ENCODE data around the gene SEC31A. TPM values are rescaled to one million over a fixed set of nuclear protein-coding genes. Genes with fewer than 3 reads are reported as not detected.

SEC31A gene
- total RNA-seq, 1 experiment from 2014 or later, result 137 TPM

- TF ChIP-seq, protein P1, sequence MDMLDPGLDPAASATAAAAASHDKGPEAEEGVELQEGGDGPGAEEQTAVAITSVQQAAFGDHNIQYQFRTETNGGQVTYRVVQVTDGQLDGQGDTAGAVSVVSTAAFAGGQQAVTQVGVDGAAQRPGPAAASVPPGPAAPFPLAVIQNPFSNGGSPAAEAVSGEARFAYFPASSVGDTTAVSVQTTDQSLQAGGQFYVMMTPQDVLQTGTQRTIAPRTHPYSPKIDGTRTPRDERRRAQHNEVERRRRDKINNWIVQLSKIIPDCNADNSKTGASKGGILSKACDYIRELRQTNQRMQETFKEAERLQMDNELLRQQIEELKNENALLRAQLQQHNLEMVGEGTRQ (CRISPR knock-in tag; IDR thresholded peaks at IDR 0.05), result no peak; the same call in 1 of the 2 replicates
- TF ChIP-seq SP1 (CRISPR knock-in tag; conservative IDR thresholded peaks at IDR 0.05), result peak; percentile 99
- no peak for TF ChIP-seq ZNF263 (CRISPR knock-in tag; IDR thresholded peaks at IDR 0.05; ENCODE audit: low read depth)
- no peak for TF ChIP-seq TEAD4 (CRISPR knock-in tag; IDR thresholded peaks at IDR 0.05)
- peak; percentile 93 for TF ChIP-seq ZNF121 (CRISPR knock-in tag; IDR thresholded peaks at IDR 0.05)
- TF ChIP-seq CDX4 (CRISPR knock-in tag; IDR thresholded peaks at IDR 0.05; ENCODE audit: borderline replicate concordance), result no peak
- TF ChIP-seq, protein P2, sequence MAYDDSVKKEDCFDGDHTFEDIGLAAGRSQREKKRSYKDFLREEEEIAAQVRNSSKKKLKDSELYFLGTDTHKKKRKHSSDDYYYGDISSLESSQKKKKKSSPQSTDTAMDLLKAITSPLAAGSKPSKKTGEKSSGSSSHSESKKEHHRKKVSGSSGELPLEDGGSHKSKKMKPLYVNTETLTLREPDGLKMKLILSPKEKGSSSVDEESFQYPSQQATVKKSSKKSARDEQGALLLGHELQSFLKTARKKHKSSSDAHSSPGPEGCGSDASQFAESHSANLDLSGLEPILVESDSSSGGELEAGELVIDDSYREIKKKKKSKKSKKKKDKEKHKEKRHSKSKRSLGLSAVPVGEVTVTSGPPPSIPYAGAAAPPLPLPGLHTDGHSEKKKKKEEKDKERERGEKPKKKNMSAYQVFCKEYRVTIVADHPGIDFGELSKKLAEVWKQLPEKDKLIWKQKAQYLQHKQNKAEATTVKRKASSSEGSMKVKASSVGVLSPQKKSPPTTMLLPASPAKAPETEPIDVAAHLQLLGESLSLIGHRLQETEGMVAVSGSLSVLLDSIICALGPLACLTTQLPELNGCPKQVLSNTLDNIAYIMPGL (CRISPR knock-in tag; IDR thresholded peaks at IDR 0.05), result peak; percentile 47; the same call in 1 of the 2 replicates
- TF ChIP-seq OVOL2 (CRISPR knock-in tag; IDR thresholded peaks at IDR 0.05; ENCODE audit: borderline replicate concordance), result no peak
- TF ChIP-seq FOXP1 (CRISPR knock-in tag; IDR thresholded peaks at IDR 0.05; ENCODE audit: borderline replicate concordance), result peak; percentile 90; the same call in 1 of the 2 replicates
- no peak for TF ChIP-seq ELF4 (CRISPR knock-in tag; IDR thresholded peaks at IDR 0.05; ENCODE audit: low read depth)
- TF ChIP-seq, protein P3, sequence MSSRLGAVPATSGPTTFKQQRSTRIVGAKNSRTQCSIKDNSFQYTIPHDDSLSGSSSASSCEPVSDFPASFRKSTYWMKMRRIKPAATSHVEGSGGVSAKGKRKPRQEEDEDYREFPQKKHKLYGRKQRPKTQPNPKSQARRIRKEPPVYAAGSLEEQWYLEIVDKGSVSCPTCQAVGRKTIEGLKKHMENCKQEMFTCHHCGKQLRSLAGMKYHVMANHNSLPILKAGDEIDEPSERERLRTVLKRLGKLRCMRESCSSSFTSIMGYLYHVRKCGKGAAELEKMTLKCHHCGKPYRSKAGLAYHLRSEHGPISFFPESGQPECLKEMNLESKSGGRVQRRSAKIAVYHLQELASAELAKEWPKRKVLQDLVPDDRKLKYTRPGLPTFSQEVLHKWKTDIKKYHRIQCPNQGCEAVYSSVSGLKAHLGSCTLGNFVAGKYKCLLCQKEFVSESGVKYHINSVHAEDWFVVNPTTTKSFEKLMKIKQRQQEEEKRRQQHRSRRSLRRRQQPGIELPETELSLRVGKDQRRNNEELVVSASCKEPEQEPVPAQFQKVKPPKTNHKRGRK (CRISPR knock-in tag; IDR thresholded peaks at IDR 0.05; ENCODE audit: borderline replicate concordance), result no peak
- peak; percentile 80; the same call in 1 of the 2 replicates for TF ChIP-seq ZNF232 (CRISPR knock-in tag; IDR thresholded peaks at IDR 0.05)
- TF ChIP-seq, protein P4, sequence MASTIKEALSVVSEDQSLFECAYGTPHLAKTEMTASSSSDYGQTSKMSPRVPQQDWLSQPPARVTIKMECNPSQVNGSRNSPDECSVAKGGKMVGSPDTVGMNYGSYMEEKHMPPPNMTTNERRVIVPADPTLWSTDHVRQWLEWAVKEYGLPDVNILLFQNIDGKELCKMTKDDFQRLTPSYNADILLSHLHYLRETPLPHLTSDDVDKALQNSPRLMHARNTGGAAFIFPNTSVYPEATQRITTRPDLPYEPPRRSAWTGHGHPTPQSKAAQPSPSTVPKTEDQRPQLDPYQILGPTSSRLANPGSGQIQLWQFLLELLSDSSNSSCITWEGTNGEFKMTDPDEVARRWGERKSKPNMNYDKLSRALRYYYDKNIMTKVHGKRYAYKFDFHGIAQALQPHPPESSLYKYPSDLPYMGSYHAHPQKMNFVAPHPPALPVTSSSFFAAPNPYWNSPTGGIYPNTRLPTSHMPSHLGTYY (CRISPR knock-in tag; IDR thresholded peaks at IDR 0.05), result peak; percentile 68; the same call in 1 of the 2 replicates
- TF ChIP-seq NFYB (CRISPR knock-in tag; conservative IDR thresholded peaks at IDR 0.05; ENCODE audit: low read depth), result no peak
- TF ChIP-seq FOXP4 (CRISPR knock-in tag; IDR thresholded peaks at IDR 0.05), result peak; percentile 38; the same call in 1 of the 2 replicates
- TF ChIP-seq ATF1 (CRISPR knock-in tag; IDR thresholded peaks at IDR 0.05), result no peak
- TF ChIP-seq PRRX2 (CRISPR knock-in tag; IDR thresholded peaks at IDR 0.05), result no peak
- no peak for TF ChIP-seq NR1H2 (CRISPR knock-in tag; IDR thresholded peaks at IDR 0.05)
These were observed at the start of gene SEC31A (continued) for GRCh38 chr4:82890901-82891706.
